Activated CD8-positive, alpha-beta memory T cell treated with anti-CD3 and anti-CD28 coated beads for 1 hour (primary cell): ENCODE results near the gene LIM2.
"Not testable (repeated sequence)": the region's sequence is repeated elsewhere in the genome, so short reads cannot be mapped to it uniquely, and the experiment has no call there.

Experiments
- DNase-seq, 2 donors: peaks; one replicate each; pipeline ENCODE4 v3.0.0-alpha.2; 2020; ENCODE audit warnings: low read depth in 1 of 2; ENCODE audit errors: extremely low read depth in 1 of 2

LIM2 gene, protein sequence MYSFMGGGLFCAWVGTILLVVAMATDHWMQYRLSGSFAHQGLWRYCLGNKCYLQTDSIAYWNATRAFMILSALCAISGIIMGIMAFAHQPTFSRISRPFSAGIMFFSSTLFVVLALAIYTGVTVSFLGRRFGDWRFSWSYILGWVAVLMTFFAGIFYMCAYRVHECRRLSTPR

DNA sequence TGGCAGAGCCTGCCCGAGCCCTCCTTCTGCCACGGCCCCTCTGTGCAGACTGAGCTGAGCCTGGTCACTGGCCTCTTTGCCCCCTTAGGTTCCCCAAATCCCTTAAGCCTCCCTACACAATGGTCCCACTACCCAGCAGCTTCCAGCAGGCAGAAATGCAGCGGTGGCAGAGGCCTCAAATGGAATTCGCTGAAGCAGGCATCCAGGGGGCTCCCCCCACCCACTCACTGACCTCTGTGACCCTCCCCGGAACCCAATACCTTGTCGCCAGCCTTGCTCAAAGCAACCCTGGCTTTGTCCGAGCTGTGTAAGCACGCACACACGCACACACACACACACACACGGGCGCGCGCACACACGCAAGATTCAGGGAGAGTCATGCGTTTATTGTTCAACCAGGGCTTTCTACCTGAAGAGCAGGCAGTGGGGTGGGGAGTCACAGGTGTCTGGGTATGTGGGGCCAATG, at the start of gene LIM2:
LIM2 (minus strand) TSS at position 51 of the 466 bp plus-strand sequence. CDS start 531 bp downstream, outside the sequence.
- no peak for DNase-seq

DNA sequence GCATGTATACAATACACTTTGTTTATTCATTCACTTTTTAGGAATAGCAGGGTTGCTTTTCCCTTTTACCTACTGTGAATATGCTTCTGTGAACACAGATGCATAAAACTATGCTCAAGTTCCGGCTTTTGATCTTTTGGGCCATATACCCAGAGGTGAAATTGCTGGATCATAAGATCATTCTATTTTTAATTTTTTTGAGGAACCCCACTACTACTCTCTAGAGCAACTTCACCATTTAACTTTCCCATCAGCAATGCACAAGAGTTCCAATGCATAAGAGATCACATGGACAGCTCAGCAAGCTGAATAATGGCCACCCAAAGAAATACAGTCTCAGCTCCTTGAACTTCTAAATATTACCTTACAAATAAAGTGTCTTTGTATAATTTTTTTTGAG, 46.7 kb upstream of the LIM2 start:
- no peak for DNase-seq

DNA sequence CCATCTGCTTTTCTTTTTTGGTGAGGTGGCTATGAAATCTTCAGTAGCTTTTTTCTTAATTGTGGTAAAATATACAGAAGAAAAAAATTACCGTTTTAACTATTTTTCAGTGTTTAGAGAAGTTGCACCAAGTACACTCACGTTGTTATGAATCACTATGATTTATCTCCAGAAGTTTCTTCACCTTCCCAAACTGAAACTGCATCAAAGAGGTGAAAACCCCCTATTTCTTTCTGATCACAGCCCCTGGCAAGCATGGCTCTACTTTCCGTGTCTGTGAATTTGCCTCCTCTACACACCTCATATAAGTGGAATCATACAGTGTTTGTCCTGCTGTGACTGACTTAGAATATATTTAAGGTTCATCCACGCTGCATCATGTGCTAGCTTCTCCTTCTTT, 45.3 kb upstream of the LIM2 start:
- no peak for DNase-seq

DNA sequence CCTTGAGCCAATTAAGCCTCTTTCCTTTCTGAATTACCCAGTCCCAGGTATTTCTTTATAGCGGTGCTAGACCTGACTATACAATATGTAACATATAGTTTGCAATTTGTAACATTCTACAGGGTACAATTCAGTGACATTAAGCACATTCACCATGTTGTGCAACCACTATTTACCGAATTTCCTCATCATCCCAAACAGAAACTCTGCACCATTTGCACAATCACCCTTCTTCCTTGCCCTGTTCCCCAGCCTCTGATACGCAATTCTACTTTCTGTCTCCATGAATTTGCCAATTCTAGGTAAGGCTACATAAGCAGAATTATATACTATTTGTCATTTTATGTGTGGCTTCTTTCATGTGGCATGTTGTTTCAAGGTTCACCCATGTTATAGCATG, 43.4 kb upstream of the LIM2 start:
- no peak for DNase-seq

DNA sequence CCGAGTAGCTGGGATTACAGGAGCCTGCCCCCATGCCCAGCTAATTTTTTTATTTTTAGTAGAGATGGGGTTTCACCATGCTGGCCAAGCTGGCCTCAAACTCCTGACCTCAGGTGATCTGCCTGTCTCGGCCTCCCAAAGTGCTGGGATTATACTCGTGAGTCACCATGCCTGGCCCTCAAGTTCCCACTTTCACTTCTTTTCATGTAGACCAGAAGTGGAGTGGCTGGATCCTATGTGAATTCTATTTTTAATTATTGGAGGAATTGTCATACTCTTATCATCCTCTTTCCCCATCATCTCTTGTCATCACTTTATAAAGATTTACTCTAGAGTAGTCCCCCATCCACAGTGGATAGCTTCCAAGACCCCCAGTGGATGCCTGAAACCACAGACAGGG, 42.4 kb upstream of the LIM2 start:
- no peak for DNase-seq

DNA sequence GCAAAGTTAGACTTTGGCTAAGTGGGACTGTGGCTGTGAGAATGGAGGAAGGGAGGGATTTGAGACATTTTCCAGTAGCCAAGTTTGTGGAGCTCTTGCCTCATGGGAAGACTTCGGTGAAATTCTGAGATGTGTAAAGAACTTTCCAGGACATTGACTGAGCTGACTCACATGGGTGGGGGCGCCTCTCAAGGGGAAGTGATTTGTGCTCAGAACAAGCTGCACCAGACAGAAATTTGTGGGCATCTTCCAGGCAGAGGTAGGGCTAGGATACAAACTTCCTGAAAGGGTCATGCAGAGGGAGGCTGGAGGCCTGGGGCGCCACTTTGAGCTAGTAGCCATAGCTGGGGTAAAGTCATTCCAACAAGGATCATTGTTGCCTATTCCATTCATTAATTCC, 39.4 kb upstream of the LIM2 start:
- DNase-seq, result no peak

DNA sequence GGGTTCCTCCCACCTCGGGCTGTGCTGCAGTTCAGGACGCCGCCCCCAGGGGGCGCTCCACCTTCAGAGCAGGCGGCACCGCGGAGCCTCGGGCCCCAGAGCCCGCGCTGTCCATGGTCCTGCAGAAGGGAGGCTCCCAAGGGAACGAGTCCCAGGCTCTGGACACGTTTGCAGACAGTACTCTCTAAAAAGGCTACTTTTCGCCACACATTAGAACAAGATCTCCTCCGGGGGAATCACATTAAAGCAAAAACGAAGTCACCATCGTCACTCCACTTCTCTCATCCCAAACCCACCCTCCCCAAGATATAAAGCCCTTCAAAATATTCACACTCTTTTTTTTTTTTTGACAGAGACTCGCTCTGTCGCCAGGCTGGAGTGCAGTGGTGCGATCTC, 34.3 kb upstream of the LIM2 start:
- peak; percentile 37 to 83 for DNase-seq

DNA sequence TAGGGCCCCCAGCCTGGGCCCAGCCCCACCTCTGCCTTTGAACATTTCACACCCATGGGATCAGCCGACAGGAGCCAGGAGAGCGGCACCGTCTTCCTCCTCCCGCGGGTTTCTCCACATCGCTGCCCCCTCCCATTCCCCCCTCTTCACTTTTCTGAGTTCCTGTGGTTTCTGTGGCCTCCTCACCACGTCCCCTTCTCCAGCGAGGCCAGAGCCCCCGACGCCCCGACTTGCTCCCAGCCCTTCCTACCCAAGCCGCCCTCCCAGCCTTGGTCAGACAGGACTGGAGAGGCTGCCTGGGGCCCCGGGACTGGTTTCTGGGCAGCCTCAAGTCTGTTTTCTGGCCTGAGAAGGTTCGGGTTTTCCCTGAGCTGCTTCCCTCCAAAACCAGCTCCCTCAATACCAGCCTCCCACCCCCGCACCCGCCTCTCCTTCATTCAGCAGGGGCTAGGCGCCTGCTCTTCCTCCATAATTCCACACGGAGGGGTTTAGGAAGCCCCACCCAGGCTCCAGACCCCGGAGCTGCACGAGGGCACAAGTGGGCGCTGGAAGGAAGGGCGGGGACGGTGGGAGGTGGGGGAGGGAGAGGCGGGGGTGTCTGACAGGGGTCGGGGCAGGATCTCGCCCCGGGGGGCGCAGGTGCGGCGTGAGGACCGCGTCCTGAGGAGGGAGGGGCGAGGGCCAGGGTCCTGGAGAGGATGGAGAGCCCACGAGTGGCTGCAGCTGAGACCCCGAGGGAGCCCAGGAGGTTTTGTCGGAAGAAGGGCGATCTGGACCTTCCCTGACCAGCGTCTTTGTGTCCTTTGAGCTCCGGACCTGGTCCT, 33.7 kb upstream of the LIM2 start:
- DNase-seq, result no peak

DNA sequence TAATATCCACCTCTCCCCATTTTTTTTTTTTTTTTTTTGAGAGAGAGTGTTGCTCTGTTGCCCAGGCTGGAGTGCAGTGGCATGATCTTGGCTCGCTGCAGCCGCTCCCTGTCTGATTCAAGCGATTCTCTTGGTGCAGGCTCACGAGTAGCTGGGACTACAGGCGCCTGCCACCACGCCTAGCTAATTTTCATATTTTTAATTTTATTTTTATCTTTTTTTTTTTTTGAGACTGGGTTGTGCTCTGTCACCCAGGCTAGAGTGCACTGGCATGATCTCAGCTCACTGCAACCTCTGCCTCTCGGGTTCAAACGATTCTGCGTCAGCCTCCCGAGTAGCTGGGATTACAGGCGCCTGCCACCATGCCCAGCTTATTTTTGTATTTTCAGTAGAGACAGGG, 32.7 kb upstream of the LIM2 start:
- DNase-seq, result not testable (repeated sequence)

DNA sequence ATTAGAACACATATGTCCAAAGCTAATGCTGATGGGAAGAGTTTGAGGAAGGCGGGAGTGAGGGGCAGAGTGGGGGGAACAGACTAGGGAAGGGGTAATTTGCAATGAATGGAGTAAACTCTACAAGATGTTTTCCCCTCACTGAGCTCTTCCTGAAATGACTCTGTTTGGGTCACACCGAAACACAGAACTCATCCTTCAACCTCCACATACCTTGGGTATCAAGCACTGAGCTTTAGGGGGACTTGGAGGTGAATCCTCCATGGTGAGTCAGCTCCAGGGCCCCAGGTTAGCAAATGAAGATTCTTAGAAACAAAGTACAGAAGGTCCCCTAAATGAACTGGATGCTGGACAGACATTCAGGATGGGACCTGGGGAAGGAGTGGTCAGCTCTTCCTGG, 30.9 kb upstream of the LIM2 start:
- no peak for DNase-seq

DNA sequence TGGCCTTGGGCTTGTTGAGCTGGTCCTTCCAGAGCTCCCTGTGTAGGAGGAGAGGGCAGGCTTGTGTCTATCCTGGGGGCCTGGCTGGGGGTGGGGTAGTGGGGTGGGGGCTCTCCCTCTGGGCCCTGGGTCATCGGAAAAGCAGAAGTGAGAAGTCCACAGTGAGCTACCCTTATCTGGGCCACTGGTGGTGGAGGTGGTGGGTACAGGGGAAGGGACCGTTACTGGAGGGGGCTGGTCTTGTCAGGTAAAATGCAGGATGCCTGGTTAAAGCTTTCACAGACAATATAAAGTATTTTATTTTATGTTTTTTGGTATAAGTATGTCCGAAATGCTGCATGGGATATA, 30.0 kb upstream of the LIM2 start:
- no peak for DNase-seq

DNA sequence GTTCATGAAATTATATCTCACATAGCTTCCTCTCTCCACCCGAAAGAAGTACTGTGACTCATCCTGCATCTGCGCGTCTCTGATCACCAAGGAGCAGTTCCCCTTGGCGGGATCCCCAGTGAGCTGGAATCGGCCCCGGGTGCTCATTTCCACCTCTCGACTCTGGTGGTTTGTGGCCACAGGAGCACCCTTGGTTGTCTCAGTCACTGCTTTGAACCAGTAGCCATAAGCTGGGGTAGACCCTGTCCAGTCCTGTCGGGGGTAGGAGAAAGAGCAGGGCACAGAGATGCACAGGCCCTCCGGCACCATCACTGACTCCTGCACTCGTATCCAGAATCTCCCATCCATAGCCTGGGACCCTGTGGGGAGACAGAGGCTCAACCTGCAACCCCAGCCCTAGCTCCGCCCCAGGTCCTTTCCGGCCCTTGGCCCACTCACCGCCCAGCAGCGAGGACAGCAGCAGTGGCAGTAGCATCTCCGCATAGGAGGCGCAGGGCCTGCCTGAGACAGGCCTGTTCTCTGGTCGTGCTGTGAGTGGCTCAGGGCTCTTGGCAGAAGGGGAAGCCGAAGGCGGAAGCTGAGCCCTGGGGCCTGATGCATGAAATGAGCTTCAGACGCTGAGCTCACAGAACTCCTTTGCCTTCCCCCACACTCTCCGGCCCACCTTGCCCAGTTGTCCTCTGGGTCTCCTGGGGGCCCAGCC, 29.5 kb upstream of the LIM2 start, which contains the start of gene SIGLEC10:
SIGLEC10 (minus strand) TSS at position 536 of the 703 bp plus-strand sequence; CDS start at position 475, 61 bp downstream.
- no peak for DNase-seq

DNA sequence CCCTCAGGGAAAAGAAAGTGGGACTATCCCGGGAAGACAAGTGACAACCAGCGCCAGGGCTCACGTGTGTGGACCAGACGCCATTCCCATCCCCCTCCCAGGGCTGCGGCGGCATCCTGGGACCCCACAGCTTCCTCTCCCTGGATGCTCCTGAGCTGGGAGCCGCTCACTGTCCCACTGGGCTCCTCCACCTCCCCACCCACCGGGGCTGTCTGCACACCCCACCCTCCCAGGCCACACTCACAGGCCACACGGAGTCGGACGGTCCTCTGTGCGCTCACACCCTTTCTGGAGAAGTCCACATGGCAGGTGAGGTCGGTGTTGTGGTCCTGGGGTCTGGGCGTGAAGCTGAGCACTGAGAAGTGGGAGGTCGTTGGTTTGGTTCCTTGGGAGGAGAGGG, 28.6 kb upstream of the LIM2 start:
- DNase-seq, result not testable (repeated sequence)

DNA sequence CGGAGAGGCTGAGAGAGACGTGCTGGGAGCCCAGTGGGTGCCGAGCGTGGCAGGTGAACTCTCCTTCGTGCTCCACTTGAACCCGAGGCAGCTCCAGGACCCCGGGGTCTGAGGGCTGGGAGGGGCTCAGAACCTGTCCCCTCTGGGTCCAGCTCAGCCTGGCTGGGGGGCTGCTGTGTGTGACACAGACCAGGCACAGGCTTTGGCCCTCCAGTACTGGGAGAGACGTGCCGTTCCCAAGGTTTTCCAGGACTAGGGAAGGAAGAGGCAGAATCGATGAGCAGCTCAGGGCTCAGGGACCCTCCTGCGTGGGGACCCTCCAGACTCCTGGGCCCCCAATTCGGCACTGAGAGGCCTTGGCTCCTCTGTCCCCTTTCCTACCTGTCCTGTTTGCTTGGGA, 27.4 kb upstream of the LIM2 start:
- no peak for DNase-seq

DNA sequence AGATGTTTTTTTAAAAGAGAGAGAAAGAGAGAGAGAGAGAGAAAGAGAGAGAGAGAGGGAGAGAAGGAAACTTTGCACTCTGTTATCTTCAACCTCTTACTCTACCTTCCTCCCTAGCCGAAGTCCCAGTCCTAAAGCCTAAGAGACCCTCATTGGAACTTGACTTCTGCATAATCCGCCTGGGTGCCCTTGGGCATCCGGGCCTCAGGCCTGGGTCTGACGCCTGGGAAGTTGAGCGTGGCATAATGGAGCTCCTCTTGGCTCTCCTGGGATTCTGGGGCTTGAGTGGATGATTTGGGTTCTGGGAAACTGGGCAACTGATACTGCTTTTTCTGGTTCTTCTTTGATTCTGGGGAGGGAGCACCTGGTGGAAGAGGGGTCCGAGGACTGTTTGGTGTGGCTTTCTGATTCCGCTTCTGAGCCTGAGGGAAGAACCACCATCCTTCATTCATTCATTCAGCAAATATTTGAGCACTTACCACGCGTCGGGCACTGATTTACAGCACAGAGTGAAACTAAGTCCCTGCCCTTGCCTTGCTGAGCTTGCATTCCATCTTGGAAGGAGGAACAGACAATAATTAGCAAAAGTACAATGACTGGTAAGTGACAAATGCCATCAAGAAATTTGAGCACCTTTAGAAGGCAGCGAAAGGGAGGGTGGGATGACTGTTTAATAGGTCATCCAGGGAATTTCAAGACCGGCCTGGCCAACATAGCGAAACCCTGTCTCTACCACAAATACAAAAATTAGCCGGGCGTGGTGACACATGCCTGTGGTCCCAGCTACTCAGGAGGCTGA, 23.4 kb upstream of the LIM2 start:
- DNase-seq, result no peak

DNA sequence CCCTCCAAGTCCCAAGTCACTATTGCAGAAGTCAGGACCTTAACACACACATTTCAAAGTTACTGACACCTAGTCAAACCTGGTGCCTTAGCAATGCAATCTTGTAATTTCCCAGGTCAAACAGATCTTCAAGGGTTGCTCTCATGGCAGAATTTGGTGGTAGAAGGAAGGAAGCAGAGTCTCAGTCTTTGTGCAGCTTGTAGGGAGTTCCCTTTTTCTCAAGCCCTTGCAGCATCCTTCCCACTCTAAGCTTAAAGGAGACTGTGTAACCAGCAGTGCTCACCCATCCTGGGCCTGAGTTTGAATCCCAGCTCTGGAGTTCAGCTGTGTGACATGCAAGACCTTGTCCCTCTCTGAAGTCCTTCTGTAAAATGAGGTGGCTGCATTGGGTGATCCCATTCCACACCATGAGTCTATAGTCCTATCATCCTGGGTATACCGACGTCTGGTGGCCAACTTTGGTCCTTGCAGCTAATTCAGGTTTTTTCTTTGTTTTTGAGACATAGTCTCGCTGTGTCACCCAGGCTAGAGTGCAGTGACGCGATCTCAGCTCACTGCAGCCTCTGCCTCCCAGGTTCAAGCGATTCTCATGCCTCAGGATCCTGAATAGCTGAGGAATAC, 19.8 kb upstream of the LIM2 start:
- DNase-seq, result no peak

DNA sequence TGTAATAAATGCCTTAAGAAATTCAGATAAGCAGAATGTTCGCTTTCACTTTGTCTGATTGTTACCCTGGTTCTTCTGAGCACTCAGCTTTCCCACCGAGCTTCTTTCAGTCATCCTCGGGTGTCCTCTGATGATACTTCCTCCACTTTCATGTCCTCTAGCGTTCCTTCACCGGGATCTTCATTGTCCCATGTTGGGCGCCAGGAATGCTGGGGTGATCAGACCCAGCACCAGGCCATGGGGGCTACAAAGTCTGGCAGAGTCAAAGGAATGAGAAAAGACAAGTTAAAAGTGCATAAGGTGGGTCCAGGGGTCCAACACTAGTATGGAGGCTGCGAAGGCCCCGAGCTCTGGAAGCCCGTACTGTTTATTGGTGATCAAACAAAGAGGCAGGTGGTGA, 14.3 kb upstream of the LIM2 start:
- DNase-seq, result no peak

DNA sequence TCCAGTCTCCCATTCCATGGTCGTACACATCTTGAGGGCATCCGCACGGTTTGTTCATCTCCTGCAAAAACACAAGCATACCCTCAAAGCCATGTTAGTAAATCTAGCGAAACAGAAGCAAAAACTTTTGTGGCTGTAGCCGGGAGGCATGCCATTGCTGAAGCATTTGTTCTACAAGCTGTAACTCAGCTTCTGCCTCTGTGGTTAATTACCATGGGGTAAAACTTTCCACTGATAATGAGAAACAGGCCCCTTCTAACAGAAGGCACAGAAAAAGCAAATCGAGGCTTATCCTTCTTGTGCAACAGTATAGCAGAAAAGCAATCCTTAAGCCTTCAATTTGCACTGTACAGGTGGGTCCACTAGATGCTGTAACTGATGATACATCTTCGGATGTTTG, 12.2 kb upstream of the LIM2 start:
- not testable (repeated sequence) for DNase-seq

DNA sequence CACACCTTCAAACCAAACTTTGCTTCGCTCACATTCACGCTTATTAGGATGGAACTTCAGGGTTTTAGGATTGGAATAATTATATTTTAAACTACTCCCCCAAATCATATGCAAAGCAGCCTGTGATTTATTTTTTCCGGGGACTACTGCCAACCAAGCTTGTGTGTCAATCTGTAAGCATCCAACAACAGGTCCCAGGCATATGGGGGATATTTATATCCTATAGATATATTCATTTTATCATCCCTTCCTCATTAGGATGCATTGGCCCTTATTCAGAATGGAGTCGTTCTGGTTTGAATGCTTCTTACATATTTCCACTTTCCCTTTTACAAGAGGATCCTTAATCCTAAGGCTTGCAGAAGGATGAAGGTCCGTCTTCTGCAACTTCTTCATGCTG, 11.5 kb upstream of the LIM2 start:
- DNase-seq, result no peak

DNA sequence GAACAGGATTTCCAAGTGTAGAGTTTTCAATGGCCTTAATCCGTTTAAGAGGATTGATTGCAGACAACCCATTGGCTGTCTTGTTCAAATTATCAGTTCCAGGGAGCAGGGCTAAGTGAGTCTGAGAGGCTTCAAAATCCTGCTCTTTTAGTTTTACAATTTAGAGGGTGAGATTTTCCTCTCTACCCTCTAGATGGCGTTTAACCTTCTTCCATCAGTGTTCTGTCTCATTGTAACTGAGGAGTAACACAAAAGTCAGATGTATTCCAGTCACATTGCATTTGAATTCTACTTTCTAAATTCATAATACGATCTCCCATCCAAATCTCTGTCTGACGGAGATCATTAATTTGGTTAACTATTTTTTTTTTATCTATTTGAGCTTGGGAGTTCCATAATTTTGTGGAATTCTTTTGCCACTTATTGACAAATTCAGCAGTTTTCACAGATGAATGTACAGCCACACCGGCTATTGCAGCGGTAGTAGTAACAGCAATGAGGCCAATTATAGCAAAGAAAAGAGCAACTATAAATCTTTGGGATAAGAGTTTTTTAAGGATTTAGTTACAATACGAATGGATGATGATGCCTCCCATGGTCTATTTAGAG, 10.4 kb upstream of the LIM2 start:
- DNase-seq, result no peak
